Kasumi-1 (cell line): ENCODE data around the gene GUCY2F.

Experiments used
- DNase-seq, 2 experiments: peaks; one replicate each; lab custom pipeline; 2025; lab: John Stamatoyannopoulos, UW

GUCY2F gene

GRCh38 chrX:109343671-109344070, 138.2 kb downstream of the GUCY2F start:
- peak; percentile 3 to 8 for DNase-seq

GRCh38 chrX:109336141-109336540, 145.7 kb downstream of the GUCY2F start:
- no peak for DNase-seq

GRCh38 chrX:109327251-109327650, 154.6 kb downstream of the GUCY2F start:
- DNase-seq, result no peak
